Neural progenitor cell (in vitro differentiated cells): Measurements from ENCODE around the gene MYEOV. TPM values are rescaled to one million over a fixed set of nuclear protein-coding genes. Genes with fewer than 3 reads are reported as not detected.

Experiments used
- DNase-seq: peaks from one replicate; pipeline ENCODE4 v3.0.0-alpha.2; 2016; ENCODE audit warnings: low spot score
- H2AFZ ChIP-seq: fragments of 200-600 bp; sonication (generic); replicated peaks from 2 replicates; pipeline ENCODE4 v1.6.1; 2016; ENCODE audit warnings: antibody characterized with exemption
- H3F3A ChIP-seq: fragments of 200-600 bp; sonication (generic); 2 replicates; pipeline ENCODE4 v1.6.1; 2016; ENCODE audit warnings: antibody characterized with exemption, low read depth
- H3K27ac ChIP-seq: fragments of 200-600 bp; sonication (generic); 2 replicates; pipeline ENCODE4 v1.5.1; 2016; ENCODE audit warnings: mild to moderate bottlenecking
- H3K27me3 ChIP-seq: fragments of 200-600 bp; sonication (generic); 2 replicates; pipeline ENCODE4 v1.6.1; 2016; ENCODE audit warnings: mild to moderate bottlenecking, moderate library complexity
- H3K36me3 ChIP-seq: fragments of 200-600 bp; sonication (generic); 2 replicates; pipeline ENCODE4 v1.5.1; 2016
- H3K4me1 ChIP-seq: fragments of 200-600 bp; sonication (generic); 2 replicates; pipeline ENCODE4 v1.6.1; 2016; ENCODE audit warnings: mixed run types
- H3K4me2 ChIP-seq: fragments of 200-600 bp; sonication (generic); 2 replicates; pipeline ENCODE4 v1.6.1; 2016
- H3K4me3 ChIP-seq: fragments of 200-600 bp; sonication (generic); 2 replicates; pipeline ENCODE4 v1.5.1; 2016
- H3K79me2 ChIP-seq: fragments of 200-600 bp; sonication (generic); 2 replicates; pipeline ENCODE4 v1.6.1; 2016; ENCODE audit warnings: low read depth
- H3K9ac ChIP-seq: fragments of 200-600 bp; sonication (generic); 2 replicates; pipeline ENCODE4 v1.6.1; 2016
- H3K9me3 ChIP-seq: fragments of 200-600 bp; sonication (generic); 2 replicates; pipeline ENCODE4 v1.5.1; 2016; ENCODE audit warnings: low read depth
- H4K20me1 ChIP-seq: fragments of 200-600 bp; sonication (generic); 2 replicates; pipeline ENCODE4 v1.6.1; 2016; ENCODE audit warnings: low read depth
- H3K27ac Mint-ChIP-seq: 3 replicates; pipeline ENCODE4 v1.8.0; 2021; ENCODE audit warnings: mixed read lengths
- H3K27me3 Mint-ChIP-seq: 2 replicates; pipeline ENCODE4 v1.8.0; 2022; ENCODE audit warnings: low read depth, mild to moderate bottlenecking, inconsistent platforms, moderate library complexity, mixed read lengths; ENCODE audit not compliant: insufficient read depth
- H3K36me3 Mint-ChIP-seq: 3 replicates; pipeline ENCODE4 v1.8.0; 2021; ENCODE audit warnings: mixed read lengths
- H3K4me1 Mint-ChIP-seq: 3 replicates; pipeline ENCODE4 v1.8.0; 2021; ENCODE audit warnings: mixed read lengths
- H3K4me3 Mint-ChIP-seq: 3 replicates; pipeline ENCODE4 v1.8.0; 2021; ENCODE audit warnings: mild to moderate bottlenecking, moderate library complexity, mixed read lengths
- H3K9me3 Mint-ChIP-seq: 3 replicates; pipeline ENCODE4 v1.8.0; 2020; ENCODE audit warnings: mixed read lengths
- CTCF ChIP-seq: fragments of 200-600 bp; sonication (generic); IDR thresholded peaks from 2 replicates; pipeline ENCODE4 v1.5.1; 2017; ENCODE audit warnings: antibody characterized with exemption, mild to moderate bottlenecking
- EZH2 ChIP-seq: fragments of 200-600 bp; sonication (generic); IDR thresholded peaks from 2 replicates; pipeline ENCODE4 v1.6.1; 2017; ENCODE audit warnings: antibody characterized with exemption, mild to moderate bottlenecking, moderate library complexity
- EZH2phosphoT487 ChIP-seq: fragments of 200-600 bp; sonication (generic); IDR thresholded peaks from 2 replicates; pipeline ENCODE4 v1.6.1; 2017; ENCODE audit warnings: antibody characterized with exemption
- total RNA-seq: library from RNA; depleted of rRNA; stranded (reverse); fragments of >200 nt; gene quantifications from 2 replicates; pipeline ENCODE4 v1.2.3, GENCODE V29; 2015; ENCODE audit warnings: low replicate concordance

The MYEOV gene
- total RNA-seq, 1 donor from 2014 or later: not detected

GRCh38 chr11:69268911-69269310, 25.0 kb upstream of the MYEOV start:
- TF ChIP-seq EZH2phosphoT487: no peak
- TF ChIP-seq EZH2: no peak
- no peak for TF ChIP-seq CTCF

GRCh38 chr11:69269388-69269787, 24.6 kb upstream of the MYEOV start:
- no peak for DNase-seq
- no peak overlapping the region for H3K27ac ChIP-seq
- no peaks in the 10 kb centered on the region for H3K36me3 Mint-ChIP-seq
- no peak overlapping the region for H3K4me2 ChIP-seq
- H3K27ac Mint-ChIP-seq: no peak overlapping the region
- H3K27me3 Mint-ChIP-seq: peaks cover 7% of the 10 kb centered on the region
- H3K36me3 ChIP-seq: no peaks in the 10 kb centered on the region
- H3F3A ChIP-seq: no peaks in the 10 kb centered on the region
- H3K9ac ChIP-seq: no peak overlapping the region
- no peaks in the 10 kb centered on the region for H3K9me3 Mint-ChIP-seq
- H3K4me3 ChIP-seq: no peak overlapping the region
- no peaks in the 10 kb centered on the region for H3K79me2 ChIP-seq
- H3K27me3 ChIP-seq: no peaks in the 10 kb centered on the region
- no peaks in the 10 kb centered on the region for H3K9me3 ChIP-seq
- H4K20me1 ChIP-seq: no peaks in the 10 kb centered on the region
- no peak overlapping the region for H2AFZ ChIP-seq
- TF ChIP-seq CTCF (no peak), EZH2 (no peak), EZH2phosphoT487 (no peak)
- H3K4me1 ChIP-seq: peaks cover 3% of the 10 kb centered on the region
- H3K4me1 Mint-ChIP-seq: peaks cover 7% of the 10 kb centered on the region
- H3K4me3 Mint-ChIP-seq: no peak overlapping the region

More at GRCh38 chr11:69268911-69269310, 25.0 kb upstream of the MYEOV start:
- Histone ChIP-seq H3K79me2 (no peaks in the 10 kb centered on the region), H4K20me1 (no peaks in the 10 kb centered on the region), H3K27me3 (no peaks in the 10 kb centered on the region), H3K9me3 (no peaks in the 10 kb centered on the region), H3K4me3 (no peak overlapping the region), H3K4me1 (peaks cover 3% of the 10 kb centered on the region), H3F3A (no peaks in the 10 kb centered on the region), H3K4me2 (no peak overlapping the region), H3K9ac (no peak overlapping the region), H2AFZ (no peak overlapping the region), H3K27ac (no peak overlapping the region), H3K36me3 (no peaks in the 10 kb centered on the region)
- Mint-ChIP-seq H3K4me1 (peaks cover 5% of the 10 kb centered on the region), H3K27me3 (peaks cover 7% of the 10 kb centered on the region), H3K9me3 (no peaks in the 10 kb centered on the region), H3K36me3 (no peaks in the 10 kb centered on the region), H3K4me3 (no peak overlapping the region), H3K27ac (no peak overlapping the region)
- no peak for DNase-seq

GRCh38 chr11:69269926-69270697, 23.8 kb upstream of the MYEOV start:
- peaks cover 7% of the 10 kb centered on the region for H3K4me1 Mint-ChIP-seq
- no peaks in the 10 kb centered on the region for H3K9me3 Mint-ChIP-seq
- H3K4me3 Mint-ChIP-seq: no peak overlapping the region
- peaks cover 3% of the 10 kb centered on the region for H3K4me1 ChIP-seq
- DNase-seq: no peak
- H3K9ac ChIP-seq: no peak overlapping the region
- no peaks in the 10 kb centered on the region for H4K20me1 ChIP-seq
- H3K9me3 ChIP-seq: no peaks in the 10 kb centered on the region
- no peak for TF ChIP-seq EZH2phosphoT487
- H3K4me2 ChIP-seq: no peak overlapping the region
- no peaks in the 10 kb centered on the region for H3F3A ChIP-seq
- no peaks in the 10 kb centered on the region for H3K36me3 Mint-ChIP-seq
- no peak overlapping the region for H3K27ac ChIP-seq
- H3K27me3 ChIP-seq: no peaks in the 10 kb centered on the region
- no peaks in the 10 kb centered on the region for H3K36me3 ChIP-seq
- no peaks in the 10 kb centered on the region for H3K79me2 ChIP-seq
- H3K27me3 Mint-ChIP-seq: peaks cover 8% of the 10 kb centered on the region
- H3K4me3 ChIP-seq: no peak overlapping the region
- H2AFZ ChIP-seq: no peak overlapping the region
- H3K27ac Mint-ChIP-seq: no peak overlapping the region

GRCh38 chr11:69270941-69271340, 23.0 kb upstream of the MYEOV start:
- no peak for TF ChIP-seq EZH2phosphoT487
- TF ChIP-seq EZH2: no peak
- TF ChIP-seq CTCF: no peak
- no peak overlapping the region for H2AFZ ChIP-seq
- DNase-seq: no peak
- H3K36me3 Mint-ChIP-seq: no peaks in the 10 kb centered on the region
- H3K4me3 ChIP-seq: no peak overlapping the region
- H3K27me3 ChIP-seq: no peaks in the 10 kb centered on the region
- H3K4me2 ChIP-seq: no peak overlapping the region
- H3K4me1 Mint-ChIP-seq: peaks cover 7% of the 10 kb centered on the region
- H3K36me3 ChIP-seq: no peaks in the 10 kb centered on the region
- H3K9me3 ChIP-seq: no peaks in the 10 kb centered on the region
- no peak overlapping the region for H3K4me3 Mint-ChIP-seq
- H4K20me1 ChIP-seq: no peaks in the 10 kb centered on the region
- H3K9ac ChIP-seq: no peak overlapping the region
- no peak overlapping the region for H3K27ac Mint-ChIP-seq
- H3F3A ChIP-seq: no peaks in the 10 kb centered on the region
- no peaks in the 10 kb centered on the region for H3K9me3 Mint-ChIP-seq
- H3K27ac ChIP-seq: no peak overlapping the region
- peaks cover 3% of the 10 kb centered on the region for H3K4me1 ChIP-seq
- H3K27me3 Mint-ChIP-seq: peaks cover 9% of the 10 kb centered on the region
- H3K79me2 ChIP-seq: no peaks in the 10 kb centered on the region
